GM18520 (cell line): ENCODE results near the gene CDCA5.
A peak's percentile ranks its signal among the peaks of the same experiment; 100 is the strongest.

ENCODE experiments used
- ATAC-seq: cut with Tn5 transposase; IDR thresholded peaks from one replicate; pipeline ENCODE4 v1.9.1; 2021; ENCODE audit not compliant: unreplicated experiment

The CDCA5 gene, protein sequence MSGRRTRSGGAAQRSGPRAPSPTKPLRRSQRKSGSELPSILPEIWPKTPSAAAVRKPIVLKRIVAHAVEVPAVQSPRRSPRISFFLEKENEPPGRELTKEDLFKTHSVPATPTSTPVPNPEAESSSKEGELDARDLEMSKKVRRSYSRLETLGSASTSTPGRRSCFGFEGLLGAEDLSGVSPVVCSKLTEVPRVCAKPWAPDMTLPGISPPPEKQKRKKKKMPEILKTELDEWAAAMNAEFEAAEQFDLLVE

DNA sequence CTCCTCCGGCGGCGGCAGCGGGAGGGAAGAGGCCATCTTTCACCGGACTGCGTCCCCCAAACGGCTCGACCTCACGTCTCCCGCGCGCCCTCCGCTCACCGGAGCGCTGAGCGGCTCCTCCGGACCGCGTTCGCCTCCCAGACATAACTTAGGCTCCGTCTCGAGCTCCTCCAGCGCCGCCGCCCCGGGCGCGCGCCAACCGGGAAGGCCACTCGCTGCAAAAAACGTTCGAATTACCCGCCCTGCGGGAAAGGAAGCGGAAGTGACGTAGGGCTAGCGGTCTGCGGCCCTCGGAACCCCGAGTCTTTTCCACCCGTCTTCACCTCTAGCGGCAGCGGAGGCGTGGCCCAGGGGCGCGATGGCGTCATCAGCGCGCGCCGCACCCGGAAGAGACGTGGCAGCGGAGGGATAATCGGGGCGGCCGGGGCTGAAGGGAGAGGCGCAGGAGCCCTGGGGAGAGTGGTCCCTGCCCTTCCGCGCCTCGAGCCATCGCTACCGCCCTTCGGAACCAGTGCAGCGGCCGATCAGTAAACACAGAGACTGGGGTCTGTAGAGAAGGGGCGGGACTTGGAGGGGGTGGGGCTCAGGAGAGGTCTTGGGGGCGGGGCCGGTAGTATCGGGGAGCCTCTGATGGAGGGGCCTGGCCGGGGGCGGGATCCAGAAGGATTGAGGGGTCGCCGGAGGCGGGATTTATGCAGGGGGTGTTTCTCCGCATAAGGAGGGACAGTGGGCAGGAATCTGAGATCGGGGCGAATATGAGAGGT lies at the start of gene CDCA5, which contains the start of gene ZFPL1:
TSS of gene CDCA5 (minus strand) at position 207 of the 764 bp plus-strand sequence. CDS start at position 145, 62 bp downstream.
TSS of gene ZFPL1 (plus strand) at position 389 of the 764 bp plus-strand sequence. CDS start 477 bp downstream, outside the sequence.
- peak; percentile 75 for ATAC-seq

DNA sequence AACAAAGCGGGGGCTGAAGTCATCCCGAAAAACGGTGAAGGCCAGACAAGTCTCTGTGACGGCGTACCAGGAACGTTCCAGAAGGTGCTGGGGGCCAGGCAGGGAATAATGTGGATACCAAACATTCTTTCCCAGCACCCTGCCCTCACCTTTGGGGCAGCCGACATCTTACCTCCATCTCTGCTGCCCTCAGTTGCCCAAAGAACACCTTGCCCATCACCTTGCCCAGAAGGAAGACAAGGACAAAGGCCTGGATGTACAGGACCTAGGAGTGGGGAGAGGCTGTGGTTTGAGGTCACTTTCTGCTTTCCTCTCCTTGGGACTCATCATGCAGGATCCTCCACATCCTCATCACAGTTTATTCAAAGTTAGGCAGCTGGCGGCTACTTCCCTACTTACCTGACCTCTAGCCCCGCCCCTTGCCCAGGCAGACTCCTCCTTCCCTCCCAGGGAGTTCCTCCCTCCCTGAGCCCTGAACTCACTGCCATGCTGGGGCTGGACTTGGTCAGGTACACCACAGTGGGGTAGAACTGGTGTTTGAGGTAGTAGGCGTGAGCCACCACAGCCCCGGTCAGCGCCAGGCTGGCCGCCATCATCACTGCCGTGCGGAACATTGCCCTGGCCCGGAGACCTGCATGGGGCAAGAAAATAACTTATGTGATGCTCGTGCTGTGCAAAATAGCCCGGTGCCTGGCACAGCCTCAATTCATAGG lies 49.3 kb upstream of the CDCA5 start:
- no peak for ATAC-seq

DNA sequence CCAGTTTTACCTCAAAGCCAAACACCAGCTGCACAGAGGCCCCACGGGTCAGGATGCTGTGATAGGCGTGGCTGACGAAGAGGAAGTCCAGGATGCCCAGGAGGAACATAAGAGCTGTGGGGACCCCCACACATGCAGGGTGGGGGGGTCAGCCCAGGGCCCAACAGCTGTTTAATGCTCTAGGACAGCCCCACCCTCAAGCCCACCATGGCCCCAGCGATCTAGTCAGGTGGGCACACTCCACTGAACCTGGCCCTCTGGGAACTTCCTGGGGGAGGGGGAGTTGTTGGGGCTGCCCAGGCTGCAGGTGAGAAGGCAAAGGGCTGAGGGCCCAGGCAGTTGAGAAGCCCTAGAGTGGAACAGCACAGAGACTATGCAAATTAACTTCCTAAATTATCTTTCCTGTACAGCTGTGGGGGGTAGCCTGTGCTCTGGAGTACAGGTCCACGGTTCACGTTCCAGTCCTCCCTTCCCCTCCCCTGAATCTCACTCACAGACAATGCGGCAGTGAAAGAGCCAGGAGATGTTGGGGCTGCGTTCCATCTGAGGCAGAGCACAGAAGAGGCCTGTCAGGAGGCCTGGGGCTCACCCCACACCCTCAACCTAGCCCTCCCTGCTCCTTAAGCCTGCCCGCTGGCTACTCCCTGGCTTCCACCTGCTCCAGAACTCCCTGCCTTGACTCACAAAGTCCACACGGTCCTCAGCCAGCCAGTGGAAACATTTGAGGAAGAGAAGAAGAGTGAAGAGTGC lies 48.6 kb upstream of the CDCA5 start:
- ATAC-seq: no peak

DNA sequence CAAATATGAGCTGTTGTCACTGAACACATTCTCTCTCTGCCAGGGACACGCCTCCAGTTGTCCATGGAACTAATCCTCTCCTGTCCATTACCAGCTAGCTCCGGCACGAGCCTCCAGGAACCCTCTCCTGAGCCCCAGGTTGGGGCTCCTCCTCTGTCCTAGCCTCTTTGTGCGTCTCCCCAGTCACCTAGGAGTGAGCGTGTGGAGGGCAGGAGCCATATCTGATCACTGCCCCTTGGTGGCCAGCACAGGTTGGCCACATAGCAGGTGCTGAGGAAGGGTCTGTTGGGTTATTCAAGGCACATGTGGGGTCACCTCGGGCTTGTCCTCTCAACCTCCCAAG lies 48.0 kb upstream of the CDCA5 start:
- ATAC-seq: no peak

DNA sequence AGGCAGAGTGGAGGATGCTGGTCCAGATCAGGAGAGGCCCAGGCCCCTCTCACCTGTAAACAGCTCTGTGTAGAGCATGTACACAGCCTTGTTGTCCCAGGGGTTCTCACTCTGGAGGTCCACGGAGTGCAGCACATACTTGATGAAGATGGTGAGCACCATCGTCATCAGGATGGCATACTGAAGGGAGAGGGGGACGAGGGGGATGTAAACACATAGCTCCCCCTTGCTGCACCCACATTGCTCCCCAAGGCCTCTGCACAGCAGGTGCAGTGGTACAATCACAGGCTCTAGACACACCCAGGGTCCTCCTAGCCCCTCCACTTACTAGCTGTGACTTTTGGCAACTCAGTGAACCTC lies 47.6 kb upstream of the CDCA5 start:
- ATAC-seq: no peak

DNA sequence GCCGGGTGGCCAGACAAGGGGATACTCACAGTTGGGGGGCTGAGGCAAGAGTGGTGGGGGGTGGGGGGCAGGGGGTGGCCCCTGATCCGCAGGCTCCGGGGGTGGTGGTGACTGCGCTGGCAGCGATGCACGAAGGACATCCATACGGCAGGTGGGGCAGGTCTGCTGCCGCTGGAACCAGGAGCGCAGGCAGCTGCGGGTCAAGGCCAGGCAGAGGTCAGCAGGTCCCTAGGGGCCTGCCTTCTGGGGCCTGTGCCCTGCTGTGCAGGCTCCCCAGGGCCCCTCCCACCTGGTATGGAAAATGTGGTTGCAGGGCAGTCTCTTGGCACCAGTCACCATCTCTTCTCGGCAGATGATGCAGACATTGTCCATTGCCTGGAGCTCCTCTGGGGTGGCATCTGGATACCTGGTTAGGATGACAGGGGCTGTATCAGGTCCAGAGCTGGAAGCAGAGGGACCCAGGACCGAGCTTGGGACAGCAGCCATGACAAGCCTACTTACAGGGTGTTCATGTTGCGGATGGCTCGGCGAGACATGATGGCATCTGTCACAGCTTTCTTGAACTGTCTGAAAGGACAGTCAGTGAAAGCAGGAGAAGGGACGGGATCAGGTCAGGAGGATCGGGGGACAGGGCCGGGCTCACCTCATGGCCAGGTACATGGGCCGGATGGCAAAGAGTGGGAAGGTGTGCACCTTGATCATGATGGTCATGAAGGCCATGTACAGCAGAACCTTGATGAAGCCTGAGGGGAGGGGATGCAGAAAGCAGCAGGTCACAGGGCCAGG lies 47.0 kb upstream of the CDCA5 start:
- no peak for ATAC-seq

DNA sequence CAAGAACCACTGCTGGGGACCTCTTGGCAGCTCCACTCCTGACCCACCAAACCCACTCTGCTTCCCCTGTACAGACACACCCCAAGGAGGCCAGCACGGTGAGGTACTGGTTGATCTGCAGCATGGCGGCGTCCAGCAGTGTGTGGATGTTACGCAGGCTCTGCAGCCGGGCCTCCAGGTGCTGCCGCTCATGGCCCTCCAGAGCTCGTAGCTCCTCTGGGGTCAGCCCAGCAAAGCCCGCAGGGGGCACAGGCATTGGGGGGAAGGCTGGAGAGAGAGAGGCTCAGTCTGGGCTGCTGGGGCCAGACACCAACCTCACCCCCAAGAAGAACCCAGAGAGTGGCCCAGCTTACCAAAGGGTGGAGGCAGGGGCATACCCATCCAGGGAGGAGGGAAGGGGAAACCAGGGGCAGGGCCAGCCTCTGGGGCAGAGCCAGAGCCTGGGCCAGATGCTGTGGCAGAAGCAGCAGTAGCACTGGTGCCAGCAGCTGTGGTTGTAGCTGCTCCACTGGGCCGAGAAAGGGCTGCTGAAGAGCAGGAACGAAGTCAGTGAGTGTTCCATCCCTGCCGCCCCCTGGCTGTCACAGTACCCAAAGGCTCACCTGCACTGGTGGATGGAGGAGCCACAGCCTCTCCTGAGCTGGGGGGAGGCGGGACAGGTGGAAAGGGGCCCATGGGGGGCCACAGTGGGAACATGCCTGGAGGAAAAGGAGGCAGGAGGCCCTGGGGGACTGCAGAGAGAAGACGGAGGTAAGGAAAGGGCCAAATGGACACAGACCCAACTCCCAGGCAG lies 46.0 kb upstream of the CDCA5 start:
- no peak for ATAC-seq

DNA sequence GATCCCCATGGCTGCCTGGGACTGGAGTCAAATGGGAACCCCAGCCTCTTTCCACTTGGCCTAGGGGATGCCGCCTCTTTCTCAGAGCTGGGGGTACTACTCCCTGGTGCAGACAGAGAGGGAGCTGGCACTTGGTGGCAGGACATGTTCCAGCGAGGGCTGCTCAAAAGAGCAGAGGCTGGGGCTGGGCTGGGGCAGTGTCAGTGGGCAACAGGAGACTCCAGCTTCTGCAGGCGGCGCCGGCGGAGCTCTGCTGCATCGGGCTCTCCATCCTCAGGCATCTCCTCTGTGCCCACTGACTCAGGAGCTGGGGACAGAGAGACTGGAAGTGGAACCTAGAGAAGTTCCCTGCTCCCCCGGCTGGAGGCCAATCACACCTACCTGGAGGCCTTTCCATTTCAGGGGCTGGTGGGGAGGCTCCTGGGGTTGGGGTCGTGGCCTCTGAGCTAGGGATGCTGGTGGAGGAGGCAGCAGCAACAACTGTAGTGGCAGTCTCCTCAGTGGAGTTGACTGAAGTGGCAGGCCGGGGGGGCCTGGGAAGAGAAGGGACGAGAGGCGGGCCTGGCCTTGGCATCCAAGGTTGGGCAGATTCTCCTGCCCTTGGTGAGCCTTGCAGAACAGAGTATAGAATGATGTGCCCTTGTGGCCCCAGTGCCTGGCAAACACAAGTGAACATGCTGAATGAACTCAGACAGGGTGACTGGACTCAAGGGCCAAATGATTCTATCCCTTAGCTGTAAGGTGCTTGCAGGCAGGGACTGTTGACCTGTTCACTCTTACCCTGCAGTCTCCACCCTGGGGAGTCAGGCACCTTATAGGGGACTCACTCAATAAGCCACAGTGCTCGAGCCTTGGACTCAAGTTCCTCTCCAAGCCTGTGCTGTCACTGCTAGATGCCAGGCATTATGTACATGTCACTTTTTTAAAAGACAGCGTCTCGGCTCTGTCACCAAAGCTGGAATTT lies 44.6 kb upstream of the CDCA5 start:
- no peak for ATAC-seq

DNA sequence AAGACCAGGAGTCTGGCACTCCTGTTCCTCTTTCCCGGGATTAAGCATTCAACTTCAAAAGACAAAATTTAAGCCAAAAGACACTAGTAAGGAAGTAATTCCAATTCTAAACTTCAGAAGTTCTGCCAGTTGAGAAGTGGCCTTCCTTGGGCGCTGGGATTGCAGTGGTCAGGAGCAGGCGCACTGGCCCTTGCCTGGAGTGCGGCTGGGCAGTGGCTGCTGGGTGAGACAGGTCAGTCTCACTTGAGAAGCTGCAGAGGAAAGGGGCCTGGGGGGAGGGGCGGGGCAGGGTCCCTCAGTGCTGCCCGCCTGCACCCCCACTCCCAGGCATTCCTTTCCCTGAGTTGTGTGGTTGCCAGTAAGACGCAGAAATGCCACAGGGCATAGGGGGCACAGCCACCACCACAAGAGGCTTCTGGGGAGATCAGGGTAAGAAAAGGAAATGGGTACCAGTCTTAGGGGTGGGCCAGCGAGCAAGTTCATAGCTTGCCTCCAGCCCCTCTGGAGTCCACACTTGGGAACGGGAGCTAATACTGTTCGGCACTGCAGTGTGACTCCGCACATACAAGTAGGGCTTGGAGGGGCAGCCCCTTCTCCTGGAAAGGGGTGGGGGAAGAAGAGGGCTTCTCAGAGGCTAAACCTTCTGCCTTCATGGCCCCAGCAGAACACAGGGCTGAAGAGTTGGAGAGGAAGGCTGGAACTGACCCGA lies 43.8 kb upstream of the CDCA5 start:
- ATAC-seq: no peak

DNA sequence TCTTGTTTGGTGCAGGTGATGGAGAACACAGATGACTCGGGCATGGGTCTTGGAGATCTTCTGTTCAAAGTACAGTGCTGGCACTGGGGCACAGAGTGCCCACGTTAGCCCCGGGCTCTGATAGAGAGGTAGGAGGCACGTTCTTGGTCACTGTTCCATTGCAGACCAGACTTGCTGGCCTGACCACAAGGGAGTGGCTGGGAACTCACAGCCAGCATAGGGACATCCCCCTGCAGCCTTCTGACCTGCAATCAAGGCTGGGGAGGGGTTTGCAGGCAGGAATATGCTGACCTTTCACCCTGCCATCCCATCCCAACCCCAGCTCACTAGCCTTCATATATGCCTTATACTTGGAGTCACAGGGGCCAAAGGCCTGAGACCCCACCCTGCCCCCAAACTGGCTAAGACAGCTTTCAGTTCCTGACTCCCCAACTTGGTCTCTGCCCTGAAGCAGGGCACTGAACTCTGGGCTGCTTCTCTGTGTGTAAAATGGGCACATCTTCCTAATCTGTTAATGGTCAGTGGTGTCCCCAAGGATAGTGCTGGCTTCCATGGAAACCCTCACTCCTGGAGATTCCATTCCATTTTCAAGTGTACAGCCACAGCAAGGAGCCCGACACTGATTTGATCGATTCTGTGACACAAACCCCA lies 42.9 kb upstream of the CDCA5 start:
- ATAC-seq: no peak

DNA sequence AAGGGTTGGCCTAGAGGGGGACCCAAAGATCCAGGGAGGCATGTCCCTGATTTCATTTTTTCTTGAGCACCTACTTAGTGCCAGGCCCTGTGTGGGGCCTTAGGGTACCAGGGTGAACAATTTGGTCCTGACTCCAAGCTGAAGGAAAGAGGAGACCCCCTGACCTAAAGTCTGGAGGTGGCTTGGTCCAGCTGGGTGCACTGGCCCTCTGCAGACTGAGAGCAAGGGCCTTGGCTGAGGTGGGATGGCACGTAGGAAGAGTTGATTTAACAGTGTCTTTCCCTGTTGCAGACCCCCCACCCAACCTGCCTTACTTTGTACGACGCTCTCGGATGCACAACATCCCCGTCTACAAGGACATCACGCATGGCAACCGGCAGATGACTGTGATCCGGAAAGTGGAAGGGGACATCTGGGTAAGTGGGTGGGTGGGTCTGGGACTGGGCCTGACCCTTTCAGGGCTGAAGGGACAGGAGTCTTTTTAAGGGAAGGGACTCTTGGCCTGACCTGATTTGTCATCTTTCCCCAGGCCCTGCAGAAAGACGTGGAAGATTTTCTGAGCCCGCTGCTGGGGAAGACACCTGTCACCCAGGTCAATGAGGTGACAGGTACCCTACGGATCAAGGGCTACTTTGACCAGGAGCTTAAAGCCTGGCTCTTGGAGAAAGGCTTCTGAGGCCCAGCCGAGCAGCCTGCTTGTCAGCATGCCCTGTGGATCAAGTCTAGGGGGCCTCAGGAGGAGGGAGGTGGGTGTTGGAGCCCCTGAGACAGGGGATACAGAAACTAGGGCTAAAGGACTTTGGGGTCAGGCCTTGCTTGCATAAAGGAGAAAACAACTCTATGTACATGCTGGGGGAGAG lies 41.6 kb upstream of the CDCA5 start:
- ATAC-seq: no peak

DNA sequence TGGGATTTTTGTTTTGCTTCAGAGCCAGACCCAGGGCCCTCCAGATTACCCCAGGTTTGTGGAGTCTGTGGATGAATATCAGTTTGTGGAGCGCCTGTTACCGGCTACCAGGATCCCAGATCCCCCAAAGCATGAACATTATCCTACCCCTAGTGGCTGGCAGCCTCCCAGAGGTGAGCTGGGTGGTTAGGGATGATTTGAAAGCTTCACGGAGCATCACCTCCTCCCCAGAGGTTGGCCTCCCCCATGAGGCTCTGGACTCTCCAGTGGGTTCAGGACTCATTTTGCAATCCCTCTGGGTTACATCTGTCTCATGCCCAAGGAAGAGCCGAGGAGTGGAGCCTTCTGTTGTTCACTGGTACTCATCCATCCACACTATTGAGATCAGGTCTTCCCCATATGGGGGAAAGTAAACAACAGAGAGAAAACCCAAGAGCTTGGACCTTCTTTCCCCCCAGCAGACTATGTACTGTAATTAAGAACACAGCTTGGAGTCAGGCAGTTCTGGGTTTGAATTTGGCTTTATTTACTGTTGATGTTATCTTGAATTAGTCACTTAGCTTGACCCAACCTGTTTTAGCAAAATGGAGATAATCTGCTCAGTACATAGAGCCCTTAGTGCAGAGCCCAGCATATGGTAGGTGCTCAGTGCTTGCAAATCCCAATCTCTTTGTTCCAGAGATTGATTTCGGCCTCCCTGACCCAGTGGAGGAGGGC lies 40.8 kb upstream of the CDCA5 start:
- ATAC-seq: no peak

DNA sequence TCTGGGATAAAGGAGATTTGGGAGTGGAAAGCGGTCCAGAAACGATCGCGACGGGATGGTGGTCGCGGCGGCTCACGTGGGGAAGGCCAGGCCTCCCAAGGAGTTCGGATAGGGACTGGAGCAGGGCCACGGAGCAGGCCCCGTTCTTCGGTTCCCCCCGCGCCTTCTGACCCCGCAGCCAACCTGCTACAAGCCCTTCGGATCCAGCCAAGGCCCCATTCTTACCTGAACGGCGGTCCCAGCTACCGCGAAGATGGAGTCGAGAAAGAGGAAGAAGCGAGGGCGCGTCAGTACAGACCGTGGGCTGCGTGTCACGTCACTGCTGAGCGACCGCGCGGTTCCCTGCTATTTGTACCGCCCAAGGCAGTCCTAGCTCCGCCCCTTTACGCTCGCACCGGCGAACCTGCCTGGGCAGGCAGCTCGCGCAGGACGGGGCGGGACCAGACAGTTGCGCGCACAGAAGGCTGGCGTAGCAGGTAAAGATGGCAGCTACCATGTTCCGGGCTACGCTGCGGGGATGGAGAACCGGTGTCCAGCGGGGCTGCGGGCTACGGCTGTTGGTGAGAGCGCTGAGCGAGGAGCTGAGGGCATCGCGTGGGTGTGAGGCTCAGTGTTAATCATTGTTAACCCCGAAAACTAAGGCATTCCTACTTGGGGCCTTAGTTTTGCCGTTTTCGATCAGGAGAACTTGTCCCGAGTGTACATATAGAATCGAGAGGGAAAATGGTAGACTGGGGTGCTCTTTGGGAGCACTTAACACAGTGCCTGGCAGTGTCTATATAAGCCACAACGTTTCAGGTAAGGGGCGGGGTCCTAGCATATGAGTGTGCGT lies 38.2 kb upstream of the CDCA5 start, which contains the start of the genes FAU and MRPL49:
TSS of gene FAU (minus strand) at position 270 of the 832 bp plus-strand sequence. CDS start 321 bp downstream, outside the sequence.
TSS of gene MRPL49 (plus strand) at position 457 of the 832 bp plus-strand sequence. CDS start at position 483, 26 bp downstream.
- peak; percentile 63 for ATAC-seq

DNA sequence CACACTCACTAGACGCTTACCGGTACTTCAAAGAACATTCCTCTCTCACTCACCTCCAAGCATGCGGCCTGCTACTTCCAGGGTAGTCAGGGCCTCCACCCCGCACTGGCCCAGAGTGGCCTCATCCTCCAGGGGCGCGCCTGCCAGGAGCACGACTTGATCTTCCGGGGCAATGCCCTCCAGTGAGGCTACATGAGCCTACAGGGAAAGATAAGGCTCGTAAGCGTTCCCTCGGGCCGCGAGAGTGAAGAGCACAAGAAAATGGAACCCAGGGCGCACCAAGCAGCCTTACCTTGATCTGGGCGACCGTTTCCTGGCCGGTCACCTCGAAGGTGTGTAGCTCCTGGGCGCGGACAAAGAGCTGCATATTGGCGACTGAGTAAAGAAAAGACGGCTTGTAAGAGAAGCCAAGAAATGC lies 37.6 kb upstream of the CDCA5 start:
- ATAC-seq: no peak

DNA sequence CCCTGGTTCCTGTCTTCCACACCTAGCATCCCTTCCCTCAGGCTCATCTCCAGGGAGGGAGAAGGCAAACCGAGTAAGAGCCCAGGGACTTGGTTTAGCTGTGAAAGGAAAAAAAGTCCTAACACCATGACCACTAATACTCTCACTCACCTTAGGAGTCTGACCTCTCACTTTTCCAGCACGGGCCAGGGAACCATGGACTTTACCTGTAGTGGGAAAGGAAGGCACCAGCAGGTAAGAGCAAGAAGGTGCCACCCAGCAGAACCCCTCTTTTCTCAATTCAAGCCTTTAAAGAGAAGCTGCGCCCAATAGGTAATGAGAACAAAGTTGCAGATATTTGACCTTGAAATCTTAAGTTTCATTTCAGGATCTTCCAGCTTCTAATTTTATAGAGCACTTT lies 37.0 kb upstream of the CDCA5 start:
- no peak for ATAC-seq
